B cell (primary cell): ENCODE measurements around the gene SLC9A7. TPM values are rescaled to one million over a fixed set of nuclear protein-coding genes. Genes with fewer than 3 reads are reported as not detected.

Experiments
- ATAC-seq: fragments of 200-7000 bp; cut with Tn5 transposase; one replicate; pipeline ENCODE4 v1.10.0; 2021; ENCODE audit warnings: low read depth, mild to moderate bottlenecking, moderate number of reproducible peaks, moderate library complexity
- CTCF ChIA-PET: fragments of 350-600 bp; sonication (Branson Sonifier 250); formaldehyde crosslinking; loops from one replicate; lab custom pipeline; 2021; ENCODE audit warnings: antibody characterized with exemption, inconsistent platforms; lab: Charles Lee
- POLR2A ChIA-PET: fragments of 350-600 bp; sonication (Branson Sonifier 250); formaldehyde crosslinking; loops from one replicate; lab custom pipeline; 2021; ENCODE audit warnings: antibody characterized with exemption; lab: Charles Lee
- DNase-seq: peaks from one replicate; pipeline ENCODE4 v3.0.0; 2013
- H2AFZ ChIP-seq: 2 replicates; pipeline ENCODE4 v1.6.1; 2012; ENCODE audit warnings: mild to moderate bottlenecking, low read depth, low read length; ENCODE audit not compliant: insufficient read depth, poor library complexity, severe bottlenecking
- H3K27ac ChIP-seq, 2 donors: 1 replicate in 1 of 2; 2 replicates in 1 of 2; pipeline ENCODE4 v1.5.1; 2012 to 2013; ENCODE audit warnings: low read length in 2 of 2, mild to moderate bottlenecking in 2 of 2, moderate library complexity in 1 of 2
- H3K27me3 ChIP-seq, 4 experiments: fragments of 200-600 bp in 1 of 4; sonication (generic) in 1 of 4; replicated peaks in 1 of 4; 1 replicate in 2 of 4; 2 replicates in 2 of 4; pipeline versions ENCODE4 v1.6.1 to v1.7.0; 2013 to 2016; ENCODE audit warnings: low read length in 3 of 4, mild to moderate bottlenecking in 2 of 4, mixed read lengths in 1 of 4, moderate library complexity in 1 of 4; ENCODE audit not compliant: insufficient read depth in 4 of 4, control insufficient read depth in 3 of 4; ENCODE audit errors: control extremely low read depth in 1 of 4
- H3K36me3 ChIP-seq, 2 experiments: replicated peaks in 1 of 2; 1 replicate in 1 of 2; 2 replicates in 1 of 2; pipeline versions ENCODE4 v1.6.1 to v1.7.1; 2013; ENCODE audit warnings: low read length in 1 of 2; ENCODE audit not compliant: insufficient read depth in 2 of 2, control insufficient read depth in 1 of 2; ENCODE audit errors: control extremely low read depth in 1 of 2, extremely low read depth in 1 of 2
- H3K4me1 ChIP-seq, 2 donors: fragments of 200-600 bp in 1 of 2; sonication (generic) in 1 of 2; 1 replicate in 1 of 2; 2 replicates in 1 of 2; pipeline versions ENCODE4 v1.5.1 to v1.6.1; 2013 to 2017; ENCODE audit warnings: low read length in 2 of 2; ENCODE audit not compliant: control insufficient read depth in 2 of 2, insufficient read depth in 2 of 2
- H3K4me2 ChIP-seq: replicated peaks from 2 replicates; pipeline ENCODE3; 2012; ENCODE audit warnings: mild to moderate bottlenecking, low read depth, low read length; ENCODE audit not compliant: poor library complexity, severe bottlenecking
- H3K4me3 ChIP-seq, 5 experiments: fragments of 200-600 bp in 1 of 5; sonication (generic) in 1 of 5; 1 replicate in 3 of 5; 2 replicates in 2 of 5; pipeline versions ENCODE4 v1.5.1 to v1.7.0; 2011 to 2016; ENCODE audit warnings: low read length in 4 of 5, mild to moderate bottlenecking in 4 of 5, low read depth in 2 of 5, control low read depth in 1 of 5, moderate library complexity in 1 of 5; ENCODE audit not compliant: insufficient read depth in 1 of 5; ENCODE audit errors: control extremely low read depth in 1 of 5, extremely low read depth in 1 of 5
- H3K79me2 ChIP-seq: fragments of 200-600 bp; sonication (generic); one replicate; pipeline ENCODE4 v1.6.0; 2016; ENCODE audit warnings: low read length; ENCODE audit not compliant: control insufficient read depth, insufficient read depth
- H3K9ac ChIP-seq: fragments of 200-600 bp; sonication (generic); 2 replicates; pipeline ENCODE4 v1.6.1; 2017; ENCODE audit warnings: mild to moderate bottlenecking, low read length, moderate library complexity
- H3K9me3 ChIP-seq, 3 donors: one replicate each; pipeline versions ENCODE4 v1.6.1 to v1.7.1; 2013; ENCODE audit warnings: low read length in 2 of 3; ENCODE audit not compliant: control insufficient read depth in 2 of 3, insufficient read depth in 1 of 3; ENCODE audit errors: control extremely low read depth in 1 of 3
- H4K20me1 ChIP-seq: 2 replicates; pipeline ENCODE4 v1.6.0; 2012; ENCODE audit warnings: mild to moderate bottlenecking, low read length; ENCODE audit not compliant: insufficient read depth, control insufficient read depth, poor library complexity, severe bottlenecking
- H3K27ac Mint-ChIP-seq: one replicate; pipeline ENCODE4 v1.8.0; 2021; ENCODE audit warnings: mixed read lengths
- H3K27me3 Mint-ChIP-seq: one replicate; pipeline ENCODE4 v1.8.0; 2021; ENCODE audit warnings: mixed read lengths
- H3K4me1 Mint-ChIP-seq: one replicate; pipeline ENCODE4 v1.8.0; 2021; ENCODE audit warnings: mixed read lengths
- H3K4me3 Mint-ChIP-seq: one replicate; pipeline ENCODE4 v1.8.0; 2021; ENCODE audit warnings: mixed read lengths
- H3K9me3 Mint-ChIP-seq: one replicate; pipeline ENCODE4 v1.8.0; 2022; ENCODE audit warnings: mixed read lengths; ENCODE audit not compliant: insufficient read depth
- CTCF ChIP-seq: fragments of 200-600 bp; IDR thresholded peaks from one replicate; pipeline ENCODE4 v1.8.0; 2022; ENCODE audit warnings: antibody characterized with exemption, mild to moderate bottlenecking
- EZH2 ChIP-seq: IDR thresholded peaks from 2 replicates; pipeline ENCODE4 v1.6.1; 2012; ENCODE audit warnings: borderline replicate concordance, low read depth, mild to moderate bottlenecking, moderate library complexity, low read length; ENCODE audit not compliant: insufficient read depth, poor library complexity, severe bottlenecking
- WGBS: methylation state at CpG from one replicate; pipeline ENCODE4 v1.1.5; 2013; ENCODE audit warnings: missing lambda C conversion rate; ENCODE audit not compliant: insufficient coverage; 5-methylcytosine and 5-hydroxymethylcytosine counted together
- intact Hi-C: fragments of 100-400 bp; cut with micrococcal nuclease; formaldehyde crosslinking; loops from one replicate; pipeline ENCODE4 v1.10.0; 2022
- polyA plus RNA-seq: library from polyadenylated mRNA; depleted of rRNA; stranded (reverse); fragments of >200 nt; gene quantifications from 2 replicates; pipeline ENCODE4 v1.2.3, GENCODE V29; 2012
- total RNA-seq, 2 donors: library from RNA; stranded (reverse); fragments of 120-200 nt in 1 of 2; gene quantifications; 1 replicate in 1 of 2; 2 replicates in 1 of 2; pipeline versions ENCODE4 v1.2.3 to v1.2.4, GENCODE V29; 2013 to 2022

Gene SLC9A7
- total and polyA plus RNA-seq, 2 donors (not counting 1 experiment from before 2014, with no cell fraction given): 24.9 to 53.2 TPM

GRCh38 chrX:46762963-46763362, 4.0 kb upstream of the SLC9A7 start:
- WGBS: no CpG with 5 or more reads among the region's 1 CpG
- Histone ChIP-seq H3K27me3 (no peaks in the 10 kb centered on the region), H3K9me3 (peaks cover 0 to 4% (median 0%) of the 10 kb centered on the region in 3 donors), H3K4me2 (no peak overlapping the region), H3K4me1 (peaks cover 7 to 8% of the 10 kb centered on the region in 2 donors), H3K36me3 (no peaks in the 10 kb centered on the region), H2AFZ (no peak overlapping the region), H3K4me3 (no peak overlapping the region), H3K27ac (no peak overlapping the region), H4K20me1 (no peaks in the 10 kb centered on the region), H3K79me2 (peaks cover 44% of the 10 kb centered on the region), H3K9ac (no peak overlapping the region)
- no peaks in the 10 kb centered on the region for H3K27me3 Mint-ChIP-seq
- no peaks in the 10 kb centered on the region for H3K9me3 Mint-ChIP-seq
- H3K4me1 Mint-ChIP-seq: peaks cover 9% of the 10 kb centered on the region
- intact Hi-C loops: no loop called here
- TF ChIP-seq EZH2 (no peak), CTCF (no peak)
- ATAC-seq: no peak
- no peak for DNase-seq
- no peak overlapping the region for H3K4me3 Mint-ChIP-seq
- ChIA-PET POLR2A (no interaction called here), CTCF (no interaction called here)
- H3K27ac Mint-ChIP-seq: no peak overlapping the region

DNA sequence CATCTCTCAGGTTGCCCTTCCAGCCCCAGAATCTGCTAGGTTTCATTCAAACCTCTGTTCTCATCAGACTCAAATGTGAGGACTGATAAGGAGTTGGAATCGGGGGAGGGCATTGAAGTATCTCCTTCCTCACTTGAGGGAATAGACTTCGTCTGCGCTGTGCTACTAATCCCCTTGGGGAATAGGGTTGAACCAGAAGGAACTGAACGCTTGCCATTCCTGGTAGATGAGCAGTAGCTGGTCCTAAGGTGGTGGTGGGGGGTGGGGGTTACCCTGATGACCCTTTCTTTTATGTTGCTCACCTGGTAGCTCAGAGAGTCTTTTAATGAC, 692 bp upstream of the SLC9A7 start:
- H2AFZ ChIP-seq: peak overlapping the region; percentile 80
- POLR2A ChIA-PET: interaction anchor here (0.6 to 1.0 kb wide), 2 partner anchors 37 to 67 kb away, joined by 3 to 4 read pairs; no protein-coding TSS in a partner anchor

More for the DNA sequence above, 692 bp upstream of the SLC9A7 start:
- peak overlapping the region in 4 of 5 experiments; percentile 49 to 71 (median 58) for H3K4me3 ChIP-seq
- H3K27me3 ChIP-seq: no peaks in the 10 kb centered on the region
- ATAC-seq (no peak), DNase-seq (no peak)
- peaks cover 22 to 27% of the 10 kb centered on the region in 2 donors for H3K4me1 ChIP-seq
- CTCF ChIA-PET: interaction anchor here (0.9 to 2.9 kb wide), 4 partner anchors 9 to 271 kb away, joined by 3 to 25 read pairs (median 6); no protein-coding TSS in a partner anchor
- H3K27ac ChIP-seq: peak overlapping the region; percentile 74 to 88
- H3K4me2 ChIP-seq: peak overlapping the region; percentile 76
- Mint-ChIP-seq H3K4me3 (peak overlapping the region; percentile 90), H3K4me1 (peaks cover 33% of the 10 kb centered on the region), H3K27me3 (no peaks in the 10 kb centered on the region), H3K9me3 (no peaks in the 10 kb centered on the region), H3K27ac (peak overlapping the region; percentile 91)
- H3K36me3 ChIP-seq: no peaks in the 10 kb centered on the region
- intact Hi-C loops: loop anchor here (1.0 to 10.0 kb wide), 5 partner anchors 37 to 725 kb away; partner anchors contain the start of genes CDK16, RP2 and ZNF41
- peak overlapping the region; percentile 77 for H3K9ac ChIP-seq
- H3K79me2 ChIP-seq: peaks cover 61% of the 10 kb centered on the region
- no peaks in the 10 kb centered on the region for H4K20me1 ChIP-seq
- WGBS: no CpG with 5 or more reads among the region's 4 CpGs
- no peak for TF ChIP-seq CTCF
- TF ChIP-seq EZH2: no peak
- peaks cover 0 to 4% (median 0%) of the 10 kb centered on the region in 3 donors for H3K9me3 ChIP-seq
